PC-9 (cell line): Measurements from ENCODE around the gene B2M. TPM values are rescaled to one million over a fixed set of nuclear protein-coding genes. Genes with fewer than 3 reads are reported as not detected.
"Not testable (repeated sequence)": the region's sequence is repeated elsewhere in the genome, so short reads cannot be mapped to it uniquely, and the experiment has no call there.

Experiments used
- BruUV-seq: library from RNA; stranded (reverse); fragments of 400-500 nt; replicated peaks from 2 replicates; lab custom pipeline; 2021; lab: Mats Ljungman, UMichigan
- CTCF ChIA-PET: fragments of 300-600 bp; sonication (Branson Sonifier 250); formaldehyde crosslinking; loops from one replicate; lab custom pipeline; 2022; ENCODE audit warnings: antibody characterized with exemption; lab: Charles Lee
- POLR2A ChIA-PET: fragments of 300-600 bp; sonication (Branson Sonifier 250); formaldehyde crosslinking; loops from one replicate; lab custom pipeline; 2022; ENCODE audit warnings: antibody characterized with exemption; ENCODE audit not compliant: unreplicated experiment; lab: Charles Lee
- DNase-seq, 2 experiments: peaks; one replicate each; pipeline versions ENCODE4 v3.0.0 to v3.0.0-alpha.2; 2015 to 2022; ENCODE audit warnings: mixed read lengths in 1 of 2
- H2AFZ ChIP-seq: fragments of 200-600 bp; sonication (generic); 2 replicates; pipeline ENCODE4 v1.8.1; 2017; ENCODE audit warnings: antibody characterized with exemption
- H3F3A ChIP-seq: fragments of 200-600 bp; sonication (generic); 2 replicates; pipeline ENCODE4 v1.8.1; 2017; ENCODE audit warnings: antibody characterized with exemption, mild to moderate bottlenecking, low read depth; ENCODE audit not compliant: insufficient read depth
- H3K27ac ChIP-seq: fragments of 200-600 bp; sonication (generic); 2 replicates; pipeline ENCODE4 v1.6.1; 2016; ENCODE audit warnings: mixed run types
- H3K27me3 ChIP-seq: fragments of 200-600 bp; sonication (generic); 2 replicates; pipeline ENCODE4 v1.6.1; 2016; ENCODE audit warnings: low read depth, mixed run types; ENCODE audit not compliant: insufficient read depth
- H3K36me3 ChIP-seq: fragments of 200-600 bp; sonication (generic); 2 replicates; pipeline ENCODE4 v1.6.1; 2016; ENCODE audit warnings: low read depth, mixed run types
- H3K4me1 ChIP-seq: fragments of 200-600 bp; sonication (generic); replicated peaks from 2 replicates; pipeline ENCODE4 v1.6.1; 2016; ENCODE audit warnings: mixed run types; ENCODE audit not compliant: insufficient read depth
- H3K4me2 ChIP-seq: fragments of 200-600 bp; sonication (generic); 2 replicates; pipeline ENCODE4 v1.6.1; 2017; ENCODE audit warnings: mixed run types
- H3K4me3 ChIP-seq: fragments of 200-600 bp; sonication (generic); 2 replicates; pipeline ENCODE4 v1.6.1; 2016; ENCODE audit warnings: mixed run types
- H3K79me2 ChIP-seq: fragments of 200-600 bp; sonication (generic); 2 replicates; pipeline ENCODE4 v1.6.1; 2017; ENCODE audit warnings: low read depth, mixed run types
- H3K9me2 ChIP-seq: fragments of 200-600 bp; sonication (generic); 2 replicates; pipeline ENCODE4 v1.8.1; 2017; ENCODE audit warnings: mild to moderate bottlenecking; ENCODE audit not compliant: insufficient read depth
- H3K9me3 ChIP-seq: fragments of 200-600 bp; sonication (generic); 2 replicates; pipeline ENCODE4 v1.8.1; 2016; ENCODE audit warnings: low read depth; ENCODE audit not compliant: insufficient read depth
- H4K20me1 ChIP-seq: fragments of 200-600 bp; sonication (generic); 2 replicates; pipeline ENCODE4 v1.8.1; 2017; ENCODE audit not compliant: insufficient read depth
- EZH2 ChIP-seq: fragments of 200-600 bp; sonication (generic); IDR thresholded peaks from 2 replicates; pipeline ENCODE4 v1.8.0; 2017; ENCODE audit warnings: antibody characterized with exemption, low read depth
- intact Hi-C: fragments of 100-400 bp; cut with micrococcal nuclease; formaldehyde crosslinking; loops from one replicate; pipeline ENCODE4 v1.10.0; 2022; ENCODE audit not compliant: unreplicated experiment
- total RNA-seq: library from RNA; stranded (reverse); gene quantifications from 2 replicates; pipeline ENCODE4 v1.2.3, GENCODE V29; 2021
- TF ChIP-seq, protein P1 (sequence below): fragments of 200-600 bp; sonication (generic); conservative IDR thresholded peaks from 2 replicates; pipeline ENCODE4 v1.6.1; 2017; ENCODE audit warnings: mixed run types, antibody characterized with exemption, mild to moderate bottlenecking, moderate library complexity

B2M gene
- total RNA-seq, 1 experiment from 2014 or later: 685 TPM

DNA sequence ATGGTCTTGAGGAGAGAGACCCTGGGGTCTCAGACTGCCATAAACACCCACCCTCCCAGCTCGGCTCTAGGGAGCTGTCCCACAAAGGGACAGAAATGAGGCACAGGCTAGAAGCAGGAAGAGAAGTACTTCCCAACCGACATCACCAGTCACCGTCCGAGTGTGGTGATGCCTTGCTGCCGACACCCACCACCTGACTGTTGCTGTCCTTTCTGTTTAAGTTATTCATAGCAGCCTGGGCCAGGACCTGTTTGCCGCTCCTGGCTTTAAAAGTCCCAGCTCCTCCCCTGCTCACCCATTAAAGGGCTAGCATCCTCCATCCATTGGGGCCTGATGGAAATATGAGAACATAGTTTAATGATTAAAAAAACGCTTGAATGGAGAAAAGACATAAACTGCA, 34.6 kb upstream of the B2M start:
- intact Hi-C loops: no loop called here
- Histone ChIP-seq H3K9me3 (no peaks in the 10 kb centered on the region), H3F3A (no peaks in the 10 kb centered on the region), H3K27ac (no peak overlapping the region), H3K4me3 (no peak overlapping the region), H3K36me3 (no peaks in the 10 kb centered on the region), H3K4me2 (no peak overlapping the region), H3K27me3 (no peaks in the 10 kb centered on the region), H3K79me2 (no peaks in the 10 kb centered on the region), H4K20me1 (no peaks in the 10 kb centered on the region), H3K9me2 (no peaks in the 10 kb centered on the region), H3K4me1 (no peaks in the 10 kb centered on the region), H2AFZ (no peak overlapping the region)
- DNase-seq: no peak
- no peak for TF ChIP-seq EZH2
- TF ChIP-seq, protein P1, sequence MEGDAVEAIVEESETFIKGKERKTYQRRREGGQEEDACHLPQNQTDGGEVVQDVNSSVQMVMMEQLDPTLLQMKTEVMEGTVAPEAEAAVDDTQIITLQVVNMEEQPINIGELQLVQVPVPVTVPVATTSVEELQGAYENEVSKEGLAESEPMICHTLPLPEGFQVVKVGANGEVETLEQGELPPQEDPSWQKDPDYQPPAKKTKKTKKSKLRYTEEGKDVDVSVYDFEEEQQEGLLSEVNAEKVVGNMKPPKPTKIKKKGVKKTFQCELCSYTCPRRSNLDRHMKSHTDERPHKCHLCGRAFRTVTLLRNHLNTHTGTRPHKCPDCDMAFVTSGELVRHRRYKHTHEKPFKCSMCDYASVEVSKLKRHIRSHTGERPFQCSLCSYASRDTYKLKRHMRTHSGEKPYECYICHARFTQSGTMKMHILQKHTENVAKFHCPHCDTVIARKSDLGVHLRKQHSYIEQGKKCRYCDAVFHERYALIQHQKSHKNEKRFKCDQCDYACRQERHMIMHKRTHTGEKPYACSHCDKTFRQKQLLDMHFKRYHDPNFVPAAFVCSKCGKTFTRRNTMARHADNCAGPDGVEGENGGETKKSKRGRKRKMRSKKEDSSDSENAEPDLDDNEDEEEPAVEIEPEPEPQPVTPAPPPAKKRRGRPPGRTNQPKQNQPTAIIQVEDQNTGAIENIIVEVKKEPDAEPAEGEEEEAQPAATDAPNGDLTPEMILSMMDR: no peak
- ChIA-PET POLR2A (no interaction called here), CTCF (interaction anchor here (0.5 kb wide), 1 partner anchor 382 kb away, joined by 6 read pairs; no protein-coding TSS in a partner anchor)
- BruUV-seq: no TSS peak

DNA sequence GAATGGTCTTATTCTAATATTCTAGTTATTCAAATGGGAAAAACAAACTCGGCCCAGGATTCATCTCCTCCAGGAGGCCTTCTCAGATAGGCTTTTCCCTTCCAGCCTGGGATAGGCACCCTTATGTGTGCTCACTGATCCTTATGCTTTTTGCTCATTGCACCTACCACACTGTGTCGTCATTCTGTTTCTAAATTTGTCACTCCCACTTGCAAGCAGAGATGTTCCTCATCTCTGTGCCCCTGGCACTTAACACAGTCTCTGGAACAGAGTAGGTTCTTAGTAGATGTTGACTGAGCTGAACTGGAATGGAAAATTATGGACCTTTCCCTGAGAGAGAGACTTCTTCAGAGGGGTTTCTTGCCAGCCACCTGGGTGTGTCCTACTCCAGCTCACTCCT, 29.1 kb upstream of the B2M start:
- peaks cover 5% of the 10 kb centered on the region; the same call in 1 of the 2 replicates for H3F3A ChIP-seq
- no peak overlapping the region for H3K27ac ChIP-seq
- no peak for TF ChIP-seq EZH2
- TF ChIP-seq, protein P1: no peak
- DNase-seq: no peak
- POLR2A ChIA-PET: interaction anchor here (0.7 kb wide), 1 partner anchor 22 kb away, joined by 6 read pairs; no protein-coding TSS in a partner anchor
- peaks cover 20% of the 10 kb centered on the region for H3K4me1 ChIP-seq
- no peaks in the 10 kb centered on the region for H3K9me3 ChIP-seq
- H3K79me2 ChIP-seq: no peaks in the 10 kb centered on the region
- intact Hi-C loops: no loop called here
- no TSS peak for BruUV-seq
- H3K4me2 ChIP-seq: peak overlapping the region; percentile 81; the same call in 1 of the 2 replicates
- CTCF ChIA-PET: no interaction called here
- H3K27me3 ChIP-seq: no peaks in the 10 kb centered on the region
- no peaks in the 10 kb centered on the region for H4K20me1 ChIP-seq
- no peak overlapping the region for H2AFZ ChIP-seq
- H3K36me3 ChIP-seq: no peaks in the 10 kb centered on the region
- H3K9me2 ChIP-seq: no peaks in the 10 kb centered on the region
- H3K4me3 ChIP-seq: no peak overlapping the region

DNA sequence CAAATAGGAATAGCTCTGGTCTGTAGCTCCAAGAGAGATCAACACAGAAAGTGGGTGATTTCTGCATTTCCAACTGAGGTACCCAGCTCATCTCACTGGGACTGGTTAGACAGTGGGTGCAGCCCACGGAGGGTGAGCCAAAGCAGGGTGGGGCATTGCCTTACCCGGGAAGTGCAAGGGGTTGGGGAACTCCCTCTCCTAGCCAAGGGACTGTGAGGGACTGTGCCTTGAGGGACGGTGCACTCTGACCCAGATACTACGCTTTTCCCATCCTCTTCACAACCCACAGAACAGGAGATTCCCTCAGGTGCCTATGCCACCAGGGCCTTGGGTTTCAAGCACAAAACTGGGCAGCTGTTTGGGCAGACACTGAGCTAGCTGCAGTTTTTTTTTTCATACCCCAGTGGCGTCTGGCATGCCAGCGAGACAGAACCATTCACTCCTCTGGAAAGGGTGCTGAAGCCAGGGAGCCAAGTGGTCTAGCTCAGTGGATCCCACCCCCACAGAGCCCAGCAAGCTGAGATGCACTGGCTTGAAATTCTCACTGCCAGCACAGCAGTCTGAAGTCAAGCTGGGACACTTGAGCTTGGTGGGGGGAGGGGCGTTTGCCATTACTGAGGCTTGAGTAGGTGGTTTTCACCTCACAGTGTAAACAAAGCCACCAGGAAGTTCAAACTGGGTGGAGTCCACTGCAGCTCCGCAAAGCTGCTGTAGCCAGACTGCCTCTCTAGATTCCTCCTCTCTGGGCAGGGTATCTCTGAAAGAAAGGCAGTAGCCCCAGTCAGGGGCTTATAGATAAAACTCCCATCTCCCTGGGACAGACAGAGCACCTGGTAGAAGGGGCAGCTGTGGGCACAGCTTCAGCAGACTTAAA, 28.3 kb upstream of the B2M start:
- intact Hi-C loops, H4K20me1 ChIP-seq, BruUV-seq, H3K9me2 ChIP-seq, H3K9me3 ChIP-seq, H3K27me3 ChIP-seq, H3F3A ChIP-seq, H3K79me2 ChIP-seq, H3K36me3 ChIP-seq, CTCF ChIA-PET: not testable (repeated sequence)
- Histone ChIP-seq H3K27ac (peak overlapping the region; percentile 47; the same call in 1 of the 2 replicates), H2AFZ (peak overlapping the region; percentile 75), H3K4me1 (peaks cover 20% of the 10 kb centered on the region), H3K4me2 (peak overlapping the region; percentile 81), H3K4me3 (peak overlapping the region; percentile 40; the same call in 1 of the 2 replicates)
- DNase-seq: peak; percentile 76 to 78
- POLR2A ChIA-PET: interaction anchor here (0.7 kb wide), 3 partner anchors 23 to 960 kb away, joined by 3 to 10 read pairs (median 6); no protein-coding TSS in a partner anchor

DNA sequence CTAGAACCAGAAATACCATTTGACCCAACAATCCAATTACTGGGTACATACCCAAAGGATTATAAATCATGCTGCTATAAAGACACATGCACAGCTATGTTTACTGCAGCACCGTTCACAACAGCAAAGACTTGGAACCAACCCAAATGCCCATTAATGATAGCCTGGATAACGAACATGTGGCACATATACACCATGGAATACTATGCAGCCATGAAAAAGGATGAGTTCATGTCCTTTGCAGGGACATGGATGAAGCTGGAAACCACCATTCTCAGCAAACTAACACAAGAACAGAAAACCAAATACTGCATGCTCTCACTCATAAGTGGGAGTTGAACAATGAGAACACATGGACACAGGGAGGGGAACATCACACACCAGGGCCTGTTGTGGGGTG, 22.0 kb upstream of the B2M start:
- POLR2A ChIA-PET, H3K9me3 ChIP-seq, BruUV-seq, H4K20me1 ChIP-seq, H3K4me2 ChIP-seq, H3F3A ChIP-seq, H3K4me1 ChIP-seq, H3K9me2 ChIP-seq, H3K27me3 ChIP-seq, H3K27ac ChIP-seq, H3K79me2 ChIP-seq, CTCF ChIA-PET, H2AFZ ChIP-seq, intact Hi-C loops, DNase-seq, H3K4me3 ChIP-seq, H3K36me3 ChIP-seq: not testable (repeated sequence)

DNA sequence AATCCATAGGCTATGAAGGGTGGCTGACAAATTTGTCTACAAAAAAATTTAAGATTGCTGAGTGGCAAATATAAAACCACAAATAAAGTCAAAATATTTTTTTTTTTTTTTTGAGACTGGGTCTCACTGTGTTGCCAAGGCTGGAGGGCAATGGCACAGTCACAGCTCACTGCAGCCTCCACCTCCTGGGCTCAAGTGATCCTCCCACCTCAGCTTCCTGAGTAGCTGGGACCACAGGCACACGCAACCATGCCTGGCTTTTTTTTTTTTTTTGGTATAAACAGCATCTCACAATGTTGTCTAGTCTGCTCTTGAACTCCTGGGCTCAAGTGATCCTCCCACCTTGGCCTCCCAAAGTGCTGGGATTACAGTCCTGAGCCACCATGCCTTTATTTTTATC, 21.1 kb upstream of the B2M start:
- H3K4me3 ChIP-seq, H3K4me1 ChIP-seq, H3K4me2 ChIP-seq, H3K9me3 ChIP-seq, POLR2A ChIA-PET, CTCF ChIA-PET, BruUV-seq, H3K27me3 ChIP-seq, DNase-seq, H3K79me2 ChIP-seq, intact Hi-C loops, H4K20me1 ChIP-seq, H2AFZ ChIP-seq, H3F3A ChIP-seq, H3K9me2 ChIP-seq, H3K36me3 ChIP-seq, H3K27ac ChIP-seq: not testable (repeated sequence)
